Raji (cell line): ENCODE results near the gene MPRIP.

Source experiments
- POLR2A ChIP-seq: IDR thresholded peaks from 2 replicates; pipeline ENCODE4 v1.6.1; 2011; ENCODE audit warnings: low read depth, low read length, control low read depth; ENCODE audit not compliant: insufficient read depth

The MPRIP gene

DNA sequence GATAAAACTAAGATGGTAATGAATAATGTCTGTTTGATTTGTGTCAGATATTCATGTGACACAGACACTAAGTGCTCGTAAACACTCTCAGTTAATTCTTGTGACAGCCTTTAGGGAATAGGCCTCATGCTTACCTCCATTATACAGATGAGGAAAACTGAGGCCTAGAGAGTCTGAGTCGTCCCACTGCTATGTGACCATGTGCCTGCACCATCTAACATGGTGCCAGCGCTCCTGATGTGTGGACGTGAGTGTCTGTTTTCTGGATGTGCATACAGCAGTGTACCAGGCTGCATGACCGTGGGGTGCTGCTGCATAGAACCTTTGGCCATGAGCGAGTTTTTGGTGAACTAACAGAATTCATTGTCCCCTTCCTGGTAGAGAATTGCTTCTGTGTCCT is 61.8 kb downstream of the MPRIP start:
- no peak for TF ChIP-seq POLR2A

DNA sequence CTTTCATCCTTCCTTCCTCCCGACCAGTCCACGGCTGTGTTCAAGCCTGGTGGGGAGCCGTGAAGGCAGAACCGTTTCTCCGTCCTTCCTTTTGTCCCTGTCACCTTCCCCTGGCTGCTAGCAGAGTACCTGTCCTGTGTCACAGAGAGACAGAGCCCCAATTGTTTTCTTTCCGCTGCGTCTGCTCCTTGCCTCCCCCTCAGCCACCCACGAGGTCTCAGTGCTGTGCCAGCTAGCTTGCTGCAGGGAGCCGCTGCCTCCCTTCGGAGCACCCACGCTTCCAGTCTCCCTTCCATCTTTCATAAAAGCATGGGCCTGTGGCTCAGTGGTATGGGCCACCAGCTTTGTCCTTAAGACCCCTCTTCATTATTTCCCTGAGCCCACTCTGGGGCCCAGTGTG is 62.2 kb downstream of the MPRIP start:
- no peak for TF ChIP-seq POLR2A

DNA sequence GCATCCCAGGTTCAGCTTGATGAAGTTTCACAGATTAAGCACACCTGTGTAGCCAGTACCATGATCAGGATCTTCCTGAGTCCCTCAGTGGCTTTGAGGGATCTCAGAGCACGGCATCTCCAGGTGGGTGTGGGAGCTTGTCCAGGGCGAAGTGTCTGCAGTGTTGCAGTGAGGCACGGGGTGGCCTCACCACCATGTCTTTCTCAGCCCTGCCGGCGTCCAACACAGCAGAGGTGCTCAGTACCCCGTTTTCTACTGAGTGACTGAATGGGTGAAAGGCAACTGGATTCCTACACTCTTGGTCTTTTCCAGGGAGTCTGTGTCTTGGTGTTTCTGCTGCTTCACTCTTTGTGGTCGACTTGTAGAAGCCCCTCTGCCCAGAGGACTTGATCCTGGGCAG is 63.7 kb downstream of the MPRIP start:
- no peak for TF ChIP-seq POLR2A

DNA sequence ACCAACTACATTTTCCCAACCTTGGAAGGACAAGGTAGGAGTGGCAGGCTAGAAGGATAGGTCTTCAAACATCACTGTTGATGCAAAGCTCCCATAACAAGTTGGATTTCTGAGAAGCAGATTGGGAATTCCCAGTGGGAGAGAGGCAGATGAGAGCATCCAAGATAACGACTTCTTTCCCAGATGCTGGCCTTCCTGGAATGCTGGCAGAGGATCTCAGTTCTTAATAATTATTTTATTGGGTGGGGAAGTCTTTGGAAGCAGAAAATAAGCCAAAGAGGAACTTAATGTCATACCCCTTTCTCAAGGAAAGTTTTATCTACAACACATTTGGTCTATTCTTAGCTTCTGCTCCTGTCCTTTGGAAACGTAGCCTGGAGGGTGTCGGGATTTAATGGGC is 64.5 kb downstream of the MPRIP start:
- TF ChIP-seq POLR2A = no peak

DNA sequence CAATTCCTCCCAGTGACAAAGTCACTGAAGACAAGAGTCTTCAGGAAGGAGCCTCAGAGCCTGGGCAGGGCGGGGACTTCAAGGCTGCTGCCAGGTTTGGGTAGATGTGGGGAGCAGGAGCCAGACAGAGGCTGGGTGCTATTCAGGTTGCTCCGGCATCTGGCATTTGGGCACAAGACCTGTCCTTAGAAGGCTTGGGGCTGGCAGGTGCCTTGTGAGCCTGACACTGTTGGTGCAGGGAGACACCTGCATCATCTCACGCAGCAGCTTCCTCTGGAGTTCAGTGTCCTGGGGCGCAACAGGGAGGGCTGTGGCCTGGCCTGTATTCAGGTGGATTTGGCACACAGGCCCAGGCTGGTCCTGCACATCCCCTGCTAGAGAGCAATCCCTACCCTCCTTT is 65.0 kb downstream of the MPRIP start:
- no peak for TF ChIP-seq POLR2A

DNA sequence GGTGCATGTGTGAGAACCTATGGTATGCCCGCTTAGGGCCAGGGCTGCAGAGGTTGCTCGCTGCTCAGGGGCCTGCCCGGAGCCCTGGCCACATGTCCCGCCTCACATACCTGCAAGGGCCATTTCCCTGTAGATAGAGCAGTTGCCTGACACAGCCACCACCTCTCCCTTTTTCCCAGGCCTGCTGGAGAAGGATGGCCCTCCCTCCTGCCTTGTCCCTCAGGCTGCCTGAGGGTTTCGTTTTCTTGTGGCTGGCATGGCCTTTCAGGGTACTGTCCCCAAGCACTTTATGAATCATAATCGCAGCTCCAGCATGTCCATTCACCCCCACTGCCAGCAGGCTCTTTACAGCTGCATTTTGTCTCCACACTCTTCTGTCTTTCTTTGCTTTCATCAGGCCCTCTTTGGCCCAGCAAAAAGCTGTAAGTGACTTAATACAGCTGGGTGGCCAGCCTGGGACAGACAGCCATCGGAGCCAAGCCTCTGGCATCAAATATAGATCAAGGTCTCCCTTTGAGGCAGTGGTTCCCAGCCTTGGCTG is 65.7 kb downstream of the MPRIP start:
- no peak for TF ChIP-seq POLR2A

DNA sequence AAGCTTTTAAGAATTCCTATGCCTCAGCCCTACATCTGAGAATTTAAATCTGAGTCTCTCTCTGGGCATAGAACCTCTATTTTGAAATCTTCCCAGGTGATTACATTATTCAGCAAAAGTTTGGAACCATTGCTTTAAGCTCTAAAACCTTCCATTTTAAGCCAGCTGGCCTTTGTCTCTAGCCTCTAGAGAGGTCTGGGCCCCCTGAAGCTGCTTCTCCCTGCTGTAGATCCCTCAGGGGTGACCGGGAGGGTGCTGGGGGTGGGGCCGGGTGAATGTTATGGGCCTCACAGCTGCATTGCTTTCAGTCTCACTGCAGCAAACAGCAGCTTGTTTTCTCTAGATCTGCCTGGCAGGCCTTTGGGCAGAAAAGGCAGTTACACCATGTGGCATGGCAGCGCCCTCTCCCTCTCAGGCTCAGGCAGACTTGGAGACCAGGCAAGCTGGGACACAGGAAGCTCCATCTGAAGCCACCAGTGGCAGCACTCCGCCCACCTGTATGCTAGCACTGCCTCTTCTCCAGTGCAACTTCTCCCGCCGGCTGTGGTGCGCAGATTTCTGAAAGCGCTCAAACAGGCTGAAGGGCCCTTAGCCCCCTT is 66.3 kb downstream of the MPRIP start:
- no peak for TF ChIP-seq POLR2A

DNA sequence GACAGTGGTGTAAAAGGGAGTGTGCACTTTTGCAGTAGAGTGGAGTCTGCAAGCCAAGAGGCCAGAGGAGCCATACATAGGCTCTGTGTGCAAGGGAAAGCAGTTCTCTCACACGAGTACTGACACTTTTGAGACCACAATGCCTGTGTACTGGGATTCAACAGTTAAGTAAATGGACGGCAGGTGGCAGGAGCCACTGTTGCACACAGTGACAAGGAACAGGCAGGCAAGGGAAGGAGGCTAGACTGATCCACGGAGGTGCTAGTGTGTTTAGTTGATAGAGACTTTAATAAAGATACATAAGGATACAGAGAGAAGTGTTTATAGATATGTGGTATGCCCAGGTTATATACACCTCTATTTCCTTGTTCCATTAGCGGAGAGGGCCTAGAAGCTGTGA is 67.0 kb downstream of the MPRIP start:
- TF ChIP-seq POLR2A = no peak

DNA sequence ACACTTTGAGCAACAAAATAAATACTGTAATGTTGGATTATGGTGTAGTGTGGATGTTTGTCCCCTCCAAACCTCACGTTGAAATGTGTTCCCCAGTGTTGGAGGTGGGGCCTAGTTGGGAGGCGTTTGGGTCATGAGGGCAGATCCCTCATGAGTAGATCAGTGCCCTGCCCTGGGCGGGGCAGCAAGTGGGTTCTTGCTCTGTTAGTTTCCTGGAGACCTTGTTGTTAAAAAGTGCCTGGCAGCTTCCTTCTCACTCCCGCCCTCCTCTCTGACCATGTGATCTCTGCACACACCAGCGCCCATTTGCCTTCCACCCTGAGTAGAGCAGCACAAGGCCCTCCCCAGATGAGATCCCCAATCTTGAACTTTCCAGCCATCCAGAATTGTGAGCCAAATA is 67.7 kb downstream of the MPRIP start:
- no peak for TF ChIP-seq POLR2A

DNA sequence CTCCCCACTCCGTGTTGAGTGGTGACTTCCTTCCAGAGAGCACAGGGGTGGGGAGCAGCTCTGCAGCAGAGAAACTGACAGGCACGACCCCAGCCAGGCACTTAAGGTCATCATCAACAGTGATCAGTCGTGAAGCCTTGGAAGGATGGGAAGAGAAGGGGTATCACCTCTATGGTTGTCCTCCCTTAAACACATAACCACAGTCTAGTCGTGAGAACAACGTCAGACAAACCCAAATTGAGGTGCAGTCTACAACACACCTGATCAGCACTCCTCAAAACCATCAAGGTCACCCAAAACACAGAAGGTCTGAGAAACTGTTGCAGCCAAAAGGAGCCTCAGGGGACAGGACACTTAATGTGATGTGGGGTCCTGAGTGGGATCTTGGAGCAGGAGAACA is 68.3 kb downstream of the MPRIP start:
- TF ChIP-seq POLR2A = no peak

DNA sequence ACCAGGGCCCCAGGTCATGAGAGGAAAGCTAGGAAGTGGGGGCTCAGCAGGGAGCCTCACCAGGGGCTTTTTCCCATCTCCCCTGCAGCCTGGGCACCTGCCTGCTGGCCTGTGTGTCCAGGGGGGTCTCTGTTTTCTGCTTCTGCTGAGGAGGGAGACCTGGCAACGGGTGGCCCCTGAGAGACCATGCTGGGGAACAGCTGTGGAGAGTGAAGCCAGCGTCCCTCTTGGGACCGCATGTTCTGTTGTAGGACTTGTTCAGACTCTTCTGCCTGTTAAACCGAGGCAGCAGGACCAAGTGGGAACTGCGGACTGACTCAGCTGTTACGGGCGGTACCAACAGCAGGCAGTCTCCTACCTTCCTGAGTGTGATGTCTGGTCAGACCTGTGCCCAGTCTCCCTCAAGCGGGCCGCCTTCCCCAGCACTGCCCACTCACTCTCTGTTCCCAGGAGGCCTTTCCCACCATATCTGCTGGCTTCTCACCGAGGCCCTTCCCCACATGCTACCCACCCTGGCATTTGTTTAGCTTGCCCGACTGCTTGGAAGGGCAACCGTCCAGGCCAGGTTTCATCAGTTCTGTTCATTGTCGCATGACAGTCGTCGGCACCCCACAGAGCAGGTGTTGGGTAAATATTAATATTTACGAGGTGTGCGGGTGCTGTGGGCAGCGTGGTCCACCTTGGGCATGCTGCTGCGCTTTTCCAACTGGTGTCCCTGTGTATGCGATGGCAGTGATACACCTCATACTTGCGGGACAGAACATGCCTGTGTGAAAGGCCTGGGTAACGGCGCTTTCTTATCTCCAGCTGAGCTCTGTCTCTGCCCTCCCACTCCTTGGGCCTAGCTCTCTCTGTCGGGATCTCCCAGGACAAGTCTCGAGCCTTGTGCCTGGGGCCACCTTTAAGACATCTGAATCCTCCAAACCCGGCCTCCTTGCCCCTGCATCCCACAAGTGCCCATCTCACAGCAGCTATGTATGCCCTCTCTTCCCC is 69.4 kb downstream of the MPRIP start:
- no peak for TF ChIP-seq POLR2A

DNA sequence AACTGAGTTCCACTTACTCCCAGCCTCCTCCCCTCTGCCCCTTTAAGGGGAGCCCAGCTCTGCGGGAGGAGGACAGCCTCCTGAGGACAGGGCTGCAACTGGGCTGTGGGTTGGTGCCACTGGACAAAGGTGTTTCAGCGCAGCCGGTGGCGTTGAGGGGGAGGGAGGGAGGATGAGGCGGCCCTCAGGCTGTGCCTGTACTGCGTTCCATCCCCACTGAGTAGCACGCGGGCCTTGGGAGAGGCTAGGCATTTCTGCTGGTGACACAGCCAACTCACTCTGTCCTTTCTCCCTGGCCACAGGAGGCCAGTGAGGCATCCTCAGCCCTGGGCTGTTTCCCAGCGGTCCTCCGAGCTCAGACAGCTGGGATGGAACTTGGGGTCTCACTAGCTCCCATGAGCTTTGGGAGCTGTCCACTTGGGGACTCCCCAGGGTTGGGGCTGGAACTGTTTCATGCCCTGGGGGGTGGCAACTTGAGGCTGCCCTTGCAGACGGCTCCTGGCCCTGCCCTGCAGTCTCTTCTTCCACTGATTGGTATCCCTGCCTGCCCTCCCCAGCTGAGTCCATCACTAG is 70.5 kb downstream of the MPRIP start:
- no peak for TF ChIP-seq POLR2A

DNA sequence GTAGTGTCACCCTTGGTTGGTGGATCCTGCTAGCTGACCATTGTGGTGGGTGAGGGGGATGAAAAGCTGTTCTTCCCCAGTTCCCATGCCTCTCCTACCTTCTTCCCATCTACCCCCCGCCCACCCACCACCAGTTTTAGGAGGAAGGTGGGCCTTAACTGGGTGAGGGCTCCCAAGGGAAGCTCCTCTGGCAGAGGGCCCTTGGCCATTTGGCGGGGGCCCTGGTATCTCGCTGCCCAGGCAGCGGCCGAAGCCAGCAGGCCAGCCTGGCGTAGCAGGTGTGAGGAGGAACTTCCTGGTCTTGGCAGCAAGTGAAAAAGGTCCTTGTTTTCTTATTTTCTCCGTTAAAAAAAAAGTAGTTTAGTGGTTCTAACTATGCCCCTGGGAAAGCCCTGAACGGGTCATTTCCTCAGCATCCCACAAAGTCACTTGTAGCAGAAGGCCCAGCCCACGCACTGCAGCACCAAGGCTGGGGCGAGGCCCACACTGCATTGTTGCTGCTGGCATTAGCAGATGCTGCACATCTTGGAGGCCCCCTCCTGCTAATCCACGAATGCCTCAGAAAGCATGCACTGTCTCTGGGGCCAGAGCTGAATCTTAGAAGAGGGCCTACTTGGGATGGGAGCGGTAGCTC is 72.5 kb downstream of the MPRIP start:
- TF ChIP-seq POLR2A = no peak

DNA sequence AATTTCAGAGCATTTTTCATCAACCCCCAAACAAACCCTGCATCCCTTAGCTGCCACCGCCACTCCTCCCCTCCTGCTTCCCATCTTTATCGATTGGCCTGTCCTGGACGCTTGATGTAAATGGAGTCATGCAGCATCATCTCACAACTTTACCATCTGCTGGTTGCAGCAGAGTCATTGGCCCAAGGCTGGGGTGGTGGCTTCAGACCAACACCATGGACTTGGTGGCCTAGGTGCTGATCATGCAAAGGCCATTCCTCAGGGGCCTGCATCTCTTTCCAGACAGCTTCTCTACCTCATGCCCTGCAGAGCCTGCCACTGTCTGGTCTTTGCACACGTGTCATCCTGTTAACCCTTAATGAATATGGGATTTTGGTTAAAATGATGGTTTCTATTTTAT is 73.4 kb downstream of the MPRIP start:
- no peak for TF ChIP-seq POLR2A

DNA sequence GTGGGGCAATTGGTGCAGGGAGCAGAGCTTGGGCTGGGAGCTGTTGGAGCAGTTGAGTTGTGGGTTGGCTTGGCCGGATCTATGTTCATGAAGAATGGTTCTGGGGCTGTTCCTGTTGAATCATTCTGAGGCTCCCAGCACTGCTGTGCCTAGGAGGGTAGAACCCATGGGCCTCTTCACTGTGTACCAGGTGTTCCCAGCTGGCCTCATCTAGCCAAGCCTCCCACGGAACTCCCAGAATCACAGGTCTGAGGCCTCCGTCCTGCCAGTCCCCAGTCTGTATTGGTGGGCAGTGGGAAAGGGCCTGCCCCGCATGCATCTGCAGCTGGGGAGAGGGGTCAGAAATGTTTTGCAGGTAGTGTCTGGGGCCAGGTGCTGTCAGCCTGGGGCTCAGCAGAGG is 74.1 kb downstream of the MPRIP start:
- no peak for TF ChIP-seq POLR2A

DNA sequence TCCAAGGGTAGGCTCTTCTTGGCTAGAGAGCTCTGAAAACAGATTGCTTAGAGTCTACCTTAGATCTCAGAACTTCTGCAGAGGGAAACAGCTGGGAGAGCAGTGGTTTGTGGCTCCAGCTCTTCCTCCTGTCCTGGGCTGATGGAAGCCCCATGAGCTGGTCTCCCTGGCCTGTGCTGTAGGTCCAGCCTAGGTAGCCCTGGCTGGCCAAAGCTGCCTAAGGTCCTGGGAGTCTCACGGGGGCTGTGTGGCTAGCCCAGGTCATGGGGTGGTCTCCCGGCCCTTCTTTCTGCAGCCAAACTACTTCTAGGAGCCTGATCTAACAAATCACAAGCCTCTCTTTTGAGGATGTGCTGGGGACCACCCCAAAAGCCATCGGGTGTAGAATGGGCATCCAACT is 75.7 kb downstream of the MPRIP start:
- TF ChIP-seq POLR2A = no peak

DNA sequence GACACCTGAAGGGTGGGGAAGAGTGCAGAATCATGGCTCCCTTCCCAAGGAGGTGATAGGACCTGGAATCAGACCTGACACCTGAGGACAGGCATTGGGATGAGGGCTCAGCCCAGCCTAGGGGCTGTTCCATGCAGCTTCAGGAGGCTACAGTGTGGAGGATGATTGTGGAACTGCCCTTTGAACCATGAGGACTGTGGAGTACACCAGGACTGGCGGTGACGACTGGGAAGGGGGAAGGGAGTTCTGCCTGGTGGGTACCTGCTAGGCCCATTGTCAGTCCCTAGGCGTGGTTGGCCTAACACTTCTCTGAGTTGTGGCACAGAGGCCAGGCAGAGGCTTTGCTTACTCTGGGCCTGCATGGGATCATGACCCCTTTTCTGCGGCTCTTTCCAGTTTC is 76.1 kb downstream of the MPRIP start:
- no peak for TF ChIP-seq POLR2A
